Esophagus (tissue), 2 donors: ENCODE measurements around the gene MUC22. TPM values are rescaled to one million over a fixed set of nuclear protein-coding genes. Genes with fewer than 3 reads are reported as not detected.
"Not testable (repeated sequence)": the region's sequence is repeated elsewhere in the genome, so short reads cannot be mapped to it uniquely, and the experiment has no call there.

ENCODE experiments used
- H3K27ac ChIP-seq, 2 donors: one replicate each; pipeline ENCODE4 v1.5.1; 2013; ENCODE audit warnings: low read depth in 2 of 2, mild to moderate bottlenecking in 2 of 2, inconsistent platforms in 1 of 2, low read length in 1 of 2, moderate library complexity in 1 of 2
- H3K27me3 ChIP-seq, 2 donors: one replicate each; pipeline ENCODE4 v1.6.1; 2013; ENCODE audit warnings: low read length in 2 of 2, control low read depth in 1 of 2, mild to moderate bottlenecking in 1 of 2; ENCODE audit not compliant: insufficient read depth in 2 of 2, control insufficient read depth in 1 of 2
- H3K36me3 ChIP-seq, 2 donors: one replicate each; pipeline ENCODE4 v1.6.1; 2013; ENCODE audit warnings: low read length in 1 of 2; ENCODE audit not compliant: control insufficient read depth in 2 of 2, insufficient read depth in 2 of 2
- H3K4me1 ChIP-seq, 2 donors: one replicate each; pipeline ENCODE4 v1.6.1; 2013; ENCODE audit warnings: low read length in 1 of 2; ENCODE audit not compliant: control insufficient read depth in 2 of 2, insufficient read depth in 2 of 2
- H3K4me3 ChIP-seq, 2 donors: one replicate each; pipeline ENCODE4 v1.5.1; 2013; ENCODE audit warnings: low read length in 2 of 2, mild to moderate bottlenecking in 2 of 2, low read depth in 1 of 2, moderate library complexity in 1 of 2
- H3K9me3 ChIP-seq, 2 donors: one replicate each; pipeline ENCODE4 v1.6.1; 2013; ENCODE audit warnings: mild to moderate bottlenecking in 2 of 2, low read depth in 1 of 2, low read length in 1 of 2, moderate library complexity in 1 of 2; ENCODE audit not compliant: control insufficient read depth in 2 of 2, insufficient read depth in 1 of 2
- WGBS, 2 donors: extraction: QIAGEN DNeasy Blood & Tissue Kit; methylation state at CpG; one replicate each; pipeline ENCODE4 v1.1.7; 2013; 5-methylcytosine and 5-hydroxymethylcytosine counted together
- polyA plus RNA-seq, 2 donors: library from polyadenylated mRNA; stranded (reverse); fragments of 200-250 nt; gene quantifications; one replicate each; pipeline ENCODE4 v1.2.3, GENCODE V29; 2013
- donor health status: healthy with polysubstance abuse.
- donor health status: Bipolar disorder and iron deficiency.

The MUC22 gene
- 1 to 10 TPM; 2.4 to 5.8 TPM for polyA plus RNA-seq

- Histone ChIP-seq H3K27ac (no peak within 1 kb of the TSS), H3K9me3 (no peaks in the 10 kb centered on the region), H3K36me3 (no peaks in the 10 kb centered on the region), H3K27me3 (peaks cover 0 to 2% of the 10 kb centered on the region in 2 donors), H3K4me3 (no peak within 1 kb of the TSS), H3K4me1 (no peaks in the 10 kb centered on the region)
- 77 to 89% methylated on average over 4 of the region's 4 CpGs for WGBS, 2 donors
Measured at GRCh38 chr6:31010393-31011060, at the start of gene MUC22. Gene MUC22, plus strand, starts transcription at chr6:31010474. Its CDS starts 233 bp downstream, at chr6:31010707.

- 67 to 71% methylated on average over 9 of the region's 9 CpGs for WGBS, 2 donors
- no peak overlapping the region for H3K4me3 ChIP-seq
- H3K9me3 ChIP-seq = no peaks in the 10 kb centered on the region
- H3K27ac ChIP-seq = peak overlapping the region; percentile 29 to 84
- no peaks in the 10 kb centered on the region for H3K27me3 ChIP-seq
- H3K36me3 ChIP-seq = no peaks in the 10 kb centered on the region
- peaks cover 0 to 9% of the 10 kb centered on the region in 2 donors for H3K4me1 ChIP-seq
Measured at GRCh38 chr6:30960907-30961673, 49.2 kb upstream of the MUC22 start.

- Histone ChIP-seq H3K9me3 (no peaks in the 10 kb centered on the region), H3K4me1 (peaks cover 0 to 9% of the 10 kb centered on the region in 2 donors), H3K27me3 (no peaks in the 10 kb centered on the region), H3K36me3 (no peaks in the 10 kb centered on the region), H3K4me3 (no peak overlapping the region), H3K27ac (no peak overlapping the region)
Measured at GRCh38 chr6:30962716-30963115, 47.6 kb upstream of the MUC22 start.

- Histone ChIP-seq H3K27me3 (no peaks in the 10 kb centered on the region), H3K4me1 (peaks cover 0 to 9% of the 10 kb centered on the region in 2 donors), H3K9me3 (no peaks in the 10 kb centered on the region), H3K4me3 (no peak overlapping the region), H3K27ac (peak overlapping the region; percentile 8 to 29), H3K36me3 (no peaks in the 10 kb centered on the region)
- WGBS, 2 donors = 47 to 51% methylated on average over 6 of the region's 6 CpGs
Measured at GRCh38 chr6:30963641-30964040, 46.6 kb upstream of the MUC22 start.

GRCh38 chr6:30964075-30964474 is 46.2 kb upstream of the MUC22 start:
- Histone ChIP-seq H3K4me3 (no peak overlapping the region), H3K9me3 (no peaks in the 10 kb centered on the region), H3K4me1 (peaks cover 0 to 9% of the 10 kb centered on the region in 2 donors), H3K36me3 (no peaks in the 10 kb centered on the region), H3K27ac (peak overlapping the region; percentile 8 to 29), H3K27me3 (no peaks in the 10 kb centered on the region)
- 74 to 76% methylated on average over 4 of the region's 4 CpGs for WGBS, 2 donors

- no peak overlapping the region for H3K27ac ChIP-seq
- WGBS, 2 donors = 83 to 89% methylated on average over 5 of the region's 5 CpGs
Measured at GRCh38 chr6:30965140-30965601, 45.1 kb upstream of the MUC22 start.

GRCh38 chr6:30966154-30966553 is 44.1 kb upstream of the MUC22 start:
- Histone ChIP-seq H3K27ac (no peak overlapping the region), H3K4me1 (peaks cover 0 to 13% of the 10 kb centered on the region in 2 donors), H3K4me3 (no peak overlapping the region), H3K27me3 (no peaks in the 10 kb centered on the region), H3K36me3 (no peaks in the 10 kb centered on the region), H3K9me3 (no peaks in the 10 kb centered on the region)
- 72 to 83% methylated on average over 3 of the region's 3 CpGs for WGBS, 2 donors

More at GRCh38 chr6:30965140-30965601, 45.1 kb upstream of the MUC22 start:
- H3K36me3 ChIP-seq = no peaks in the 10 kb centered on the region
- H3K4me1 ChIP-seq = peaks cover 0 to 13% of the 10 kb centered on the region in 2 donors
- no peaks in the 10 kb centered on the region for H3K9me3 ChIP-seq
- H3K27me3 ChIP-seq = no peaks in the 10 kb centered on the region
- no peak overlapping the region for H3K4me3 ChIP-seq

- peak overlapping the region in 1 of 2 donors; percentile 3 for H3K27ac ChIP-seq
- not testable (repeated sequence) for H3K4me3 ChIP-seq, H3K36me3 ChIP-seq, H3K9me3 ChIP-seq, H3K27me3 ChIP-seq
- peaks cover 0 to 12% of the 10 kb centered on the region in 2 donors for H3K4me1 ChIP-seq
- 93 to 96% methylated on average over 6 of the region's 6 CpGs for WGBS, 2 donors
Measured at GRCh38 chr6:30969171-30969570, 41.1 kb upstream of the MUC22 start.

- WGBS, 2 donors = 56 to 63% methylated on average over 5 of the region's 5 CpGs
- H3K9me3 ChIP-seq = no peaks in the 10 kb centered on the region
- peak overlapping the region in 1 of 2 donors; percentile 49 for H3K27ac ChIP-seq
- no peaks in the 10 kb centered on the region for H3K27me3 ChIP-seq
- no peaks in the 10 kb centered on the region for H3K36me3 ChIP-seq
- peaks cover 0 to 7% of the 10 kb centered on the region in 2 donors for H3K4me1 ChIP-seq
- no peak overlapping the region for H3K4me3 ChIP-seq
Measured at GRCh38 chr6:30970946-30971345, 39.3 kb upstream of the MUC22 start.
